HepG2 (cell line): ENCODE results near the gene ABHD12. TPM values are rescaled to one million over a fixed set of nuclear protein-coding genes. Genes with fewer than 3 reads are reported as not detected.
A peak's percentile ranks its signal among the peaks of the same experiment; 100 is the strongest.

Experiments used
- CEBPZ ChIP-seq: IDR thresholded peaks from 2 replicates; pipeline ENCODE4 v1.6.1; 2012; ENCODE audit warnings: low read length, improper control_type of control experiment
- CENPT ChIP-seq: sonication (generic); formaldehyde crosslinking; IDR thresholded peaks from 2 replicates; pipeline ENCODE4 v1.8.0; 2022; ENCODE audit warnings: low read depth, mild to moderate bottlenecking, moderate library complexity, missing genetic modification reagents
- MED8 ChIP-seq: sonication (generic); formaldehyde crosslinking; IDR thresholded peaks from 2 replicates; pipeline ENCODE4 v1.8.1; 2023; ENCODE audit warnings: mild to moderate bottlenecking, missing genetic modification reagents; ENCODE audit not compliant: insufficient replicate concordance
- NPAS2 ChIP-seq: sonication (generic); formaldehyde crosslinking; IDR thresholded peaks from 2 replicates; pipeline ENCODE4 v1.8.0; 2022; ENCODE audit warnings: mild to moderate bottlenecking, missing genetic modification reagents, borderline replicate concordance
- NR2C2 ChIP-seq: sonication (generic); formaldehyde crosslinking; IDR thresholded peaks from 2 replicates; pipeline ENCODE4 v1.4.0; 2020; ENCODE audit warnings: missing genetic modification reagents, mild to moderate bottlenecking, moderate library complexity, borderline replicate concordance
- PCBP1 ChIP-seq: fragments of 200-400 bp; formaldehyde crosslinking; IDR thresholded peaks from 2 replicates; pipeline ENCODE4 v1.6.1; 2017; ENCODE audit warnings: mild to moderate bottlenecking, low read depth, low read length, borderline replicate concordance
- PRDM15 ChIP-seq: sonication (generic); formaldehyde crosslinking; IDR thresholded peaks from 2 replicates; pipeline ENCODE4 v1.4.0; 2020; ENCODE audit warnings: missing genetic modification reagents
- REL ChIP-seq: sonication (generic); formaldehyde crosslinking; conservative IDR thresholded peaks from 2 replicates; pipeline ENCODE4 v1.8.0; 2022; ENCODE audit warnings: mild to moderate bottlenecking, missing genetic modification reagents, moderate library complexity
- RFXANK ChIP-seq: IDR thresholded peaks from 2 replicates; pipeline ENCODE4 v1.6.1; 2016
- SALL2 ChIP-seq: sonication (generic); formaldehyde crosslinking; IDR thresholded peaks from 2 replicates; pipeline ENCODE4 v1.8.1; 2023; ENCODE audit warnings: mild to moderate bottlenecking, missing genetic modification reagents, inconsistent platforms
- SP5 ChIP-seq: IDR thresholded peaks from 2 replicates; pipeline ENCODE4 v1.6.1; 2016; ENCODE audit warnings: low read depth, borderline replicate concordance
- U2AF1 ChIP-seq: fragments of 200-400 bp; formaldehyde crosslinking; optimal IDR thresholded peaks from 2 replicates; pipeline ENCODE3; 2017; ENCODE audit warnings: mild to moderate bottlenecking, low read depth, low read length
- ZFX ChIP-seq: sonication (generic); formaldehyde crosslinking; IDR thresholded peaks from 2 replicates; pipeline ENCODE4 v1.4.0; 2020; ENCODE audit warnings: mild to moderate bottlenecking, low read depth, missing genetic modification reagents, moderate library complexity
- ZMYM2 ChIP-seq: sonication (generic); formaldehyde crosslinking; IDR thresholded peaks from 2 replicates; pipeline ENCODE4 v1.8.0; 2022; ENCODE audit warnings: mild to moderate bottlenecking, missing genetic modification reagents
- ZNF136 ChIP-seq: sonication (generic); formaldehyde crosslinking; IDR thresholded peaks from 2 replicates; pipeline ENCODE4 v1.8.1; 2022; ENCODE audit warnings: low read depth, mild to moderate bottlenecking, moderate library complexity, missing genetic modification reagents
- ZNF337 ChIP-seq: sonication (generic); formaldehyde crosslinking; IDR thresholded peaks from 2 replicates; pipeline ENCODE4 v1.5.1; 2020; ENCODE audit warnings: missing genetic modification reagents, low read depth, mild to moderate bottlenecking, borderline replicate concordance
- ZNF33A ChIP-seq: sonication (generic); formaldehyde crosslinking; IDR thresholded peaks from 2 replicates; pipeline ENCODE4 v1.5.1; 2020; ENCODE audit warnings: missing genetic modification reagents, mild to moderate bottlenecking, moderate library complexity, borderline replicate concordance
- ZNF460 ChIP-seq: sonication (generic); formaldehyde crosslinking; IDR thresholded peaks from 2 replicates; pipeline ENCODE4 v1.5.1; 2020; ENCODE audit warnings: missing genetic modification reagents, mild to moderate bottlenecking, borderline replicate concordance
- ZNF552 ChIP-seq: sonication (generic); formaldehyde crosslinking; IDR thresholded peaks from 2 replicates; pipeline ENCODE4 v1.9.0; 2022; ENCODE audit warnings: missing genetic modification reagents, mild to moderate bottlenecking, borderline replicate concordance
- ZNF879 ChIP-seq: sonication (generic); formaldehyde crosslinking; IDR thresholded peaks from 2 replicates; pipeline ENCODE4 v1.8.1; 2023; ENCODE audit warnings: missing genetic modification reagents
- ZNF883 ChIP-seq: sonication (generic); formaldehyde crosslinking; IDR thresholded peaks from 2 replicates; pipeline ENCODE4 v1.5.1; 2020; ENCODE audit warnings: mild to moderate bottlenecking, missing genetic modification reagents; ENCODE audit errors: not compliant biosample characterization
- polyA plus RNA-seq, 8 experiments: library from polyadenylated mRNA; depleted of rRNA in 3 of 8; stranded (reverse) in 7 of 8; unstranded in 1 of 8; fragments of >200 nt; fragmentation: Illumina TruSeq in 4 of 8; extraction: Trizol in 4 of 8; gene quantifications; 2 replicates each; pipeline versions ENCODE4 v1.2.1 to v1.2.3, GENCODE V29; 2011 to 2016; ENCODE audit warnings: low read depth in 4 of 8, missing spikeins in 1 of 8, mixed read lengths in 1 of 8; ENCODE audit not compliant: insufficient read depth in 1 of 8
- total RNA-seq, 5 experiments: library from RNA; depleted of rRNA; stranded (reverse); fragments of >200 nt; fragmentation: Illumina TruSeq; extraction: Trizol; gene quantifications; 2 replicates each; pipeline ENCODE4 v1.2.3, GENCODE V29; 2016; ENCODE audit warnings: low read depth in 1 of 5
- TF ChIP-seq, protein P1 (sequence below): sonication (generic); formaldehyde crosslinking; IDR thresholded peaks from 2 replicates; pipeline ENCODE4 v1.4.0; 2020; ENCODE audit warnings: low read depth, mild to moderate bottlenecking, missing genetic modification reagents

Gene ABHD12
- total and polyA plus RNA-seq, 2 of the 13 experiments (the other 11 are each of a cell fraction or from before 2014, with no cell fraction given): 23.5 to 72.1 TPM

DNA sequence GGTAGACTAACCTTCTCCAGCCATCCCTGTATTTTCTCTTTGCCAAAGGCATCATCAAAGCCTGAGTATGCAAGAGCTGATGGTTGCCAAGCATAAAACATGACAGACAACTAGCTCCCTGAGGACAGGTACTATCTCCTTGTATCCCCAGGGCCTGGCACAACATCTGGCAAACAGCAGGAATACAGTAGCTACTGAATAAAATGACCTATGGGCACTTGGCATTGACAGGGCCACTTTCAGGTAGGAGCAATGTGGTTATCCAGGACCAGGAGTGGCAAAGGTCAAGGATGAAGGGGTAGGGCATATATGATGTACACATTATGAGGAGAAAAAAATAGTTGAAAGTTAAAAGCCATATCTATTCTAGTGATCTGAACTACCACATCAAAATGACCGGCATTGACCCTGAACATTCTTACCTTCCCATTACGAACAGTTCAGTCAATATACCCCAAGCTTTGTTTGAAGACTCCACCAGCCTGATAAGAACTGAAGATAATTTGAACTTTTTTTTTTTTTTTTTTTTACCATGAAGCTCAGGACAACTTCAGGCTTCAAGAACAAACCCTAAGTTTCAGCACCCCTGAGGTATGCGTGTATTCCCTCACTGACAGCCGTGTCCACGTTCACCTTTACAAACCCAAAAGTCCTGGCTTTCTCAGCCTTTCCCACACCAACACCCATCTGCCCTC lies 12.3 kb downstream of the ABHD12 start (continued):
- TF ChIP-seq REL (CRISPR knock-in tag) (no peak), ZNF879 (CRISPR knock-in tag) (no peak), PRDM15 (CRISPR knock-in tag) (no peak), ZFX (CRISPR knock-in tag) (no peak), ZNF460 (no peak), SP5 (CRISPR knock-in tag) (peak; percentile 97), PCBP1 (no peak), ZNF883 (CRISPR knock-in tag) (no peak), MED8 (no peak), RFXANK (CRISPR knock-in tag) (0 out of 2 replicates have a peak, but pooled peaks have one; percentile 63), NPAS2 (CRISPR knock-in tag) (no peak), CEBPZ (no peak), ZNF337 (CRISPR knock-in tag) (no peak), NR2C2 (CRISPR knock-in tag) (peak; percentile 85), CENPT (CRISPR knock-in tag) (no peak), ZNF552 (CRISPR knock-in tag) (no peak), SALL2 (0 out of 2 replicates have a peak, but pooled peaks have one; percentile 20), U2AF1 (peak; percentile 43), ZMYM2 (CRISPR knock-in tag) (peak; percentile 80; the same call in 1 of the 2 replicates), ZNF33A (CRISPR knock-in tag) (no peak), ZNF136 (0 out of 2 replicates have a peak, but pooled peaks have one; percentile 19)
- TF ChIP-seq, protein P1, sequence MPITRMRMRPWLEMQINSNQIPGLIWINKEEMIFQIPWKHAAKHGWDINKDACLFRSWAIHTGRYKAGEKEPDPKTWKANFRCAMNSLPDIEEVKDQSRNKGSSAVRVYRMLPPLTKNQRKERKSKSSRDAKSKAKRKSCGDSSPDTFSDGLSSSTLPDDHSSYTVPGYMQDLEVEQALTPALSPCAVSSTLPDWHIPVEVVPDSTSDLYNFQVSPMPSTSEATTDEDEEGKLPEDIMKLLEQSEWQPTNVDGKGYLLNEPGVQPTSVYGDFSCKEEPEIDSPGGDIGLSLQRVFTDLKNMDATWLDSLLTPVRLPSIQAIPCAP: no peak
